K562 (cell line): ENCODE data around the gene CACTIN. TPM values are rescaled to one million over a fixed set of nuclear protein-coding genes. Genes with fewer than 3 reads are reported as not detected.

Experiments used
- ARID2 ChIP-seq: fragments of 450-650 bp; IDR thresholded peaks from 2 replicates; pipeline ENCODE4 v1.6.1; 2017; ENCODE audit warnings: antibody characterized with exemption, mild to moderate bottlenecking
- ASH1L ChIP-seq: fragments of 450-650 bp; IDR thresholded peaks from 2 replicates; pipeline ENCODE4 v1.6.1; 2018; ENCODE audit warnings: borderline replicate concordance, mild to moderate bottlenecking, low read depth; ENCODE audit not compliant: partially characterized antibody
- CCNT2 ChIP-seq: IDR thresholded peaks from 2 replicates; pipeline ENCODE4 v1.6.1; 2011; ENCODE audit warnings: borderline replicate concordance, low read depth, mild to moderate bottlenecking, moderate library complexity, mixed read lengths, low read length; ENCODE audit not compliant: insufficient read length; ENCODE audit errors: extremely low read depth
- CHD2 ChIP-seq: IDR thresholded peaks from 2 replicates; pipeline ENCODE4 v1.6.1; 2011; ENCODE audit warnings: low read depth, low read length
- FOXM1 ChIP-seq, 2 experiments: fragments of 450-650 bp in 1 of 2; sonication (generic) in 1 of 2; formaldehyde crosslinking in 1 of 2; IDR thresholded peaks; 2 replicates each; pipeline versions ENCODE4 v1.6.1 to v1.9.0; 2017 to 2022; ENCODE audit warnings: low read depth in 2 of 2, mild to moderate bottlenecking in 2 of 2, missing genetic modification reagents in 1 of 2, moderate library complexity in 1 of 2
- FOXP1 ChIP-seq: sonication (generic); formaldehyde crosslinking; IDR thresholded peaks from 2 replicates; pipeline ENCODE4 v1.8.0; 2022; ENCODE audit warnings: mild to moderate bottlenecking, missing genetic modification reagents
- HLTF ChIP-seq: fragments of 450-650 bp; IDR thresholded peaks from 2 replicates; pipeline ENCODE4 v1.6.1; 2016
- POLR2B ChIP-seq: fragments of 450-650 bp; IDR thresholded peaks from 2 replicates; pipeline ENCODE4 v1.6.1; 2018; ENCODE audit warnings: low read depth; ENCODE audit not compliant: partially characterized antibody
- ZC3H11A ChIP-seq: IDR thresholded peaks from 2 replicates; pipeline ENCODE4 v1.6.1; 2012; ENCODE audit warnings: low read depth, low read length, improper control_type of control experiment
- ZNF134 ChIP-seq: fragments of 250-450 bp; sonication (Bioruptor Pico); conservative IDR thresholded peaks from 2 replicates; pipeline ENCODE4 v1.4.0; 2020
- ZNF146 ChIP-seq: IDR thresholded peaks from one replicate; pipeline ENCODE4 v1.6.1; 2018; ENCODE audit warnings: missing compliant biosample characterization; ENCODE audit not compliant: unreplicated experiment
- ZNF444 ChIP-seq: fragments of 250-450 bp; sonication (Bioruptor Pico); IDR thresholded peaks from 2 replicates; pipeline ENCODE4 v1.4.0; 2020; ENCODE audit warnings: mild to moderate bottlenecking, moderate library complexity
- polyA plus RNA-seq, 8 experiments: library from polyadenylated mRNA; depleted of rRNA in 4 of 8; stranded (reverse) in 5 of 8; unstranded in 3 of 8; fragments of >200 nt; fragmentation: Nextera tagmentation in 2 of 8; fragmentation: Illumina TruSeq in 1 of 8; extraction: Ambion mirVana in 2 of 8; extraction: Trizol in 1 of 8; gene quantifications; 2 replicates each; pipeline versions ENCODE4 v1.2.1 to v1.2.3, GENCODE V29; 2011 to 2014; ENCODE audit warnings: inconsistent platforms in 1 of 8, missing spikeins in 1 of 8
- total RNA-seq, 7 experiments: library from RNA; depleted of rRNA in 6 of 7; stranded (reverse); fragments of >200 nt in 6 of 7; fragmentation: Illumina TruSeq in 2 of 7; extraction: Trizol in 2 of 7; gene quantifications; 2 replicates each; pipeline versions ENCODE4 v1.2.1 to v1.2.3, GENCODE V29; 2011 to 2021; ENCODE audit warnings: low replicate concordance in 1 of 7
- TF ChIP-seq, protein P1 (sequence below): fragments of 250-450 bp; sonication (Bioruptor Pico); IDR thresholded peaks from 2 replicates; pipeline ENCODE4 v1.6.1; 2021; ENCODE audit warnings: mild to moderate bottlenecking
- TF ChIP-seq, protein P2 (sequence below): conservative IDR thresholded peaks from 2 replicates; pipeline ENCODE4 v1.6.1; 2011; ENCODE audit warnings: low read depth, mild to moderate bottlenecking, low read length; ENCODE audit not compliant: control insufficient read depth
- TF ChIP-seq, protein P3 (sequence below), 2 experiments: fragments of 450-650 bp; IDR thresholded peaks; 2 replicates each; pipeline ENCODE4 v1.6.1; 2016
- TF ChIP-seq, protein P4 (sequence below), 2 experiments: fragments of 450-650 bp in 1 of 2; sonication (generic) in 1 of 2; formaldehyde crosslinking in 1 of 2; IDR thresholded peaks; 2 replicates each; pipeline versions ENCODE4 v1.7.1 to v1.9.0; 2016 to 2022; ENCODE audit warnings: inconsistent platforms in 1 of 2, mild to moderate bottlenecking in 1 of 2, missing genetic modification reagents in 1 of 2

Gene CACTIN
- total and polyA plus RNA-seq, 9 of the 15 experiments (the other 6 are each of a cell fraction or from before 2014, with no cell fraction given): 0.15 to 49.2 (median 15.0) TPM

GRCh38 chr19:3605770-3606169 is 20.8 kb downstream of the CACTIN start (continued):
- TF ChIP-seq, protein P1, sequence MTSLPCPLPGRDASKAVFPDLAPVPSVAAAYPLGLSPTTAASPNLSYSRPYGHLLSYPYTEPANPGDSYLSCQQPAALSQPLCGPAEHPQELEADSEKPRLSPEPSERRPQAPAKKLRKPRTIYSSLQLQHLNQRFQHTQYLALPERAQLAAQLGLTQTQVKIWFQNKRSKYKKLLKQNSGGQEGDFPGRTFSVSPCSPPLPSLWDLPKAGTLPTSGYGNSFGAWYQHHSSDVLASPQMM (CRISPR knock-in tag): no peak
- 0 out of 2 replicates have a peak, but pooled peaks have one; percentile 19 for TF ChIP-seq ARID2
- peak; percentile 74 for TF ChIP-seq HLTF
- TF ChIP-seq FOXM1 (IDR thresholded peaks at IDR 0.05; ENCODE audit: low read depth): no peak
- no peak for TF ChIP-seq FOXM1 (CRISPR knock-in tag; IDR thresholded peaks at IDR 0.05; ENCODE audit: low read depth)
- TF ChIP-seq ZNF134 (CRISPR knock-in tag): no peak
- no peak for TF ChIP-seq ZC3H11A
- TF ChIP-seq, protein P2, sequence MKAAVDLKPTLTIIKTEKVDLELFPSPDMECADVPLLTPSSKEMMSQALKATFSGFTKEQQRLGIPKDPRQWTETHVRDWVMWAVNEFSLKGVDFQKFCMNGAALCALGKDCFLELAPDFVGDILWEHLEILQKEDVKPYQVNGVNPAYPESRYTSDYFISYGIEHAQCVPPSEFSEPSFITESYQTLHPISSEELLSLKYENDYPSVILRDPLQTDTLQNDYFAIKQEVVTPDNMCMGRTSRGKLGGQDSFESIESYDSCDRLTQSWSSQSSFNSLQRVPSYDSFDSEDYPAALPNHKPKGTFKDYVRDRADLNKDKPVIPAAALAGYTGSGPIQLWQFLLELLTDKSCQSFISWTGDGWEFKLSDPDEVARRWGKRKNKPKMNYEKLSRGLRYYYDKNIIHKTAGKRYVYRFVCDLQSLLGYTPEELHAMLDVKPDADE: no peak
- peak; percentile 16 for TF ChIP-seq ASH1L
- TF ChIP-seq POLR2B: no peak
- TF ChIP-seq, protein P3, sequence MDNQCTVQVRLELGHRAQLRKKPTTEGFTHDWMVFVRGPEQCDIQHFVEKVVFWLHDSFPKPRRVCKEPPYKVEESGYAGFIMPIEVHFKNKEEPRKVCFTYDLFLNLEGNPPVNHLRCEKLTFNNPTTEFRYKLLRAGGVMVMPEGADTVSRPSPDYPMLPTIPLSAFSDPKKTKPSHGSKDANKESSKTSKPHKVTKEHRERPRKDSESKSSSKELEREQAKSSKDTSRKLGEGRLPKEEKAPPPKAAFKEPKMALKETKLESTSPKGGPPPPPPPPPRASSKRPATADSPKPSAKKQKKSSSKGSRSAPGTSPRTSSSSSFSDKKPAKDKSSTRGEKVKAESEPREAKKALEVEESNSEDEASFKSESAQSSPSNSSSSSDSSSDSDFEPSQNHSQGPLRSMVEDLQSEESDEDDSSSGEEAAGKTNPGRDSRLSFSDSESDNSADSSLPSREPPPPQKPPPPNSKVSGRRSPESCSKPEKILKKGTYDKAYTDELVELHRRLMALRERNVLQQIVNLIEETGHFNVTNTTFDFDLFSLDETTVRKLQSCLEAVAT (IDR thresholded peaks at IDR 0.05): peak; percentile 44 to 48; a peak in 2 of 4 replicates
- TF ChIP-seq, protein P4, sequence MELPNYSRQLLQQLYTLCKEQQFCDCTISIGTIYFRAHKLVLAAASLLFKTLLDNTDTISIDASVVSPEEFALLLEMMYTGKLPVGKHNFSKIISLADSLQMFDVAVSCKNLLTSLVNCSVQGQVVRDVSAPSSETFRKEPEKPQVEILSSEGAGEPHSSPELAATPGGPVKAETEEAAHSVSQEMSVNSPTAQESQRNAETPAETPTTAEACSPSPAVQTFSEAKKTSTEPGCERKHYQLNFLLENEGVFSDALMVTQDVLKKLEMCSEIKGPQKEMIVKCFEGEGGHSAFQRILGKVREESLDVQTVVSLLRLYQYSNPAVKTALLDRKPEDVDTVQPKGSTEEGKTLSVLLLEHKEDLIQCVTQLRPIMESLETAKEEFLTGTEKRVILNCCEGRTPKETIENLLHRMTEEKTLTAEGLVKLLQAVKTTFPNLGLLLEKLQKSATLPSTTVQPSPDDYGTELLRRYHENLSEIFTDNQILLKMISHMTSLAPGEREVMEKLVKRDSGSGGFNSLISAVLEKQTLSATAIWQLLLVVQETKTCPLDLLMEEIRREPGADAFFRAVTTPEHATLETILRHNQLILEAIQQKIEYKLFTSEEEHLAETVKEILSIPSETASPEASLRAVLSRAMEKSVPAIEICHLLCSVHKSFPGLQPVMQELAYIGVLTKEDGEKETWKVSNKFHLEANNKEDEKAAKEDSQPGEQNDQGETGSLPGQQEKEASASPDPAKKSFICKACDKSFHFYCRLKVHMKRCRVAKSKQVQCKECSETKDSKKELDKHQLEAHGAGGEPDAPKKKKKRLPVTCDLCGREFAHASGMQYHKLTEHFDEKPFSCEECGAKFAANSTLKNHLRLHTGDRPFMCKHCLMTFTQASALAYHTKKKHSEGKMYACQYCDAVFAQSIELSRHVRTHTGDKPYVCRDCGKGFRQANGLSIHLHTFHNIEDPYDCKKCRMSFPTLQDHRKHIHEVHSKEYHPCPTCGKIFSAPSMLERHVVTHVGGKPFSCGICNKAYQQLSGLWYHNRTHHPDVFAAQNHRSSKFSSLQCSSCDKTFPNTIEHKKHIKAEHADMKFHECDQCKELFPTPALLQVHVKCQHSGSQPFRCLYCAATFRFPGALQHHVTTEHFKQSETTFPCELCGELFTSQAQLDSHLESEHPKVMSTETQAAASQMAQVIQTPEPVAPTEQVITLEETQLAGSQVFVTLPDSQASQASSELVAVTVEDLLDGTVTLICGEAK (IDR thresholded peaks at IDR 0.05): peak; percentile 56; the same call in 1 of the 2 replicates
- TF ChIP-seq, protein P4 (CRISPR knock-in tag; IDR thresholded peaks at IDR 0.05): no peak
- no peak for TF ChIP-seq ZNF146 (CRISPR knock-in tag)
- no peak for TF ChIP-seq ZNF444 (CRISPR knock-in tag)
- TF ChIP-seq CCNT2: no peak
- no peak for TF ChIP-seq CHD2
- TF ChIP-seq FOXP1 (CRISPR knock-in tag): no peak
